ENCODE data around the gene CLDN5.
"Not testable (repeated sequence)": the region's sequence is repeated elsewhere in the genome, so short reads cannot be mapped to it uniquely, and the experiment has no call there.

The CLDN5 gene, protein sequence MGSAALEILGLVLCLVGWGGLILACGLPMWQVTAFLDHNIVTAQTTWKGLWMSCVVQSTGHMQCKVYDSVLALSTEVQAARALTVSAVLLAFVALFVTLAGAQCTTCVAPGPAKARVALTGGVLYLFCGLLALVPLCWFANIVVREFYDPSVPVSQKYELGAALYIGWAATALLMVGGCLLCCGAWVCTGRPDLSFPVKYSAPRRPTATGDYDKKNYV

DNA sequence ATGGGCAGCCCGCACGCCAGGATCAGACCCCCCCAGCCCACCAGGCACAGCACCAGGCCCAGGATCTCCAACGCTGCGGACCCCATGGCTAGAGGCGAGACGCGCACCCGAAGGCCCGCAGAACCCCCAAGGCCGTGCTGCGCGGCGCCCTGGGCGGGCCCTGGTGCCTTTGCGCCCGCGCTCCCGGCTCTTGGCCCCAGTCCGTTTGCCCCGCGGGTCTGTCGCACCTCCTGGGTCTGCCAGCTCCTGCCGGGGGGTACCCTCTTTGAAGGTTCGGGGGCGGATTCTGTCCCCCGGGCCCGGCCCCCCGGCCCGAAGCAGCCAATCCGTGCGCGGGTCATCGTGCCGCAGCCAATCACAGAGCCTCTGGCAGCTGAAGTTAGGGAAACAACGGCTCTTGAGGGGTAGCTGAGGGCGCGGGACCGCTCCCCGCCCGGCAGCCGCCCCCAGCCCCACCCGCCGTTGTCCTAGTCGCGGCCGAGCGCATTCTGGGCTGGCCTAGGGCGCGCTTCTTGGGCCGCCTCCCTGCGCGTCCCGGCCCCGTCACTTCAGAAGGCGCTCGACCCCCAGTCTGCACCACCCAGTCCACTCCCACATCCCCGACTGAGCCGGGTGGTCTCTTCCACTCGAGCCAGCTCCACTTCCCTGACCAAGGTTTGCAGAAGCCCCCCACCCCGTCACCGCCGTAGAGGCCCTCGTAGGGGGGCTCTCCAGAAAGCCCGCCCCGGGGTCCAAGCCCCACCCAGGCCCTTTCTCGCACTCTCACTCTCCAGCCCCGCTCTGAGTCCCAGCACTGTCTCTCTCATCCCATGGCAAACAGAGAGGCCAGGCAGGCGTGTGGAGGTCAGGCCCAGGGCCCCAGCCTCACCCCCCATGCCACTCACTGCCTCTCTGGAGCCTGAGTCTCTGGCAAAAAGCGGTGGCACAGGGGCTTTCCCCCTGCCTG is at the start of gene CLDN5:
CLDN5 (minus strand) TSS at position 241 of the 946 bp plus-strand sequence; CDS start at position 86, 155 bp downstream.
- peak; percentile 22 for DNase-seq

DNA sequence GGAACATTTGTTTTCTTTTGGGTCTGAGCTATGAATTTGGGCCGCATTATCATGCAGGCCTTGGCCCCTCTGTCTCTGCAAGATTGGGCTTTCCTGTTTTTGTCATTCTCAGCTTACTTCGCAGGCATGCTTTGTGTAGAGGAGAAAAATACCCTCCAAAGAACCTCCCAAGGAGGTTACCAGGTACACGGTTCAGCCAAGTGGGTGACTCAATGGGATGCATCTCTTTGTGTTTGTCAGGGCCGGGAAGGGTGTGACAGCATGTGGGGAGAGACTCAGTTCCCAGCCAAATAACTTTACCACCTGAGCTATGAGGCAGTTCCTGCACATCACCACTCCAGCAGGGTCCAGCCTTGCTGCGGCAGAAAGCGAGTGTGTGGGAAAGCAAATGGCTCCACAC is 47.8 kb upstream of the CLDN5 start:
- DNase-seq = no peak

DNA sequence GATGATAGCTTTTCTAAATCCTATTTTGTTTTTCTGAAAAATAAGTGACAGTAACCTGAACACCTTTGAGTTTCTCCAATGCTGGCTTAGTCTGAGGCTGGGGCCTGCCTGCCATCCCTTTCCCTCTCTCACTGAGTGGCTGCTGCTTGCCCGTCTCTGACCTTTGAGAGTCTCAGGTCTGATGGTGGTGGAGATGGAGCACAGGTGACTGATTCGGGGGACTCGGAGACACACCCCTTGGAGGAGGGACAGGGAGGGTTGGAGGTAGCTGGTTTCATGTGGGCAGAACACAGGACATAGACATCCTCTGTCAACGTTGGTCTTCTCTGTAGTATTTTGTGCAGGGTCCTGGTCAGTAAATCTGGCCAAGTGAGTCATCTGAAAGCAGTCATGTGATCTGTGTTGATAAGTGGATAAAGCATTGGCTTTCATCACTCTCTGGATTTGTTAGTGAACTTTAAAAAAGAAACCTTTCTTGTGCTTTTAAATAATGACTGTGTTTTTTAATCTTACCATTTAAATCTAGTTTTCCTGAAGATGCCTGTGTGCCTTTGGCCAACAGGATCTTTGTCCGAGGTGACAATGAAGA is 47.1 kb upstream of the CLDN5 start:
- DNase-seq = no peak

DNA sequence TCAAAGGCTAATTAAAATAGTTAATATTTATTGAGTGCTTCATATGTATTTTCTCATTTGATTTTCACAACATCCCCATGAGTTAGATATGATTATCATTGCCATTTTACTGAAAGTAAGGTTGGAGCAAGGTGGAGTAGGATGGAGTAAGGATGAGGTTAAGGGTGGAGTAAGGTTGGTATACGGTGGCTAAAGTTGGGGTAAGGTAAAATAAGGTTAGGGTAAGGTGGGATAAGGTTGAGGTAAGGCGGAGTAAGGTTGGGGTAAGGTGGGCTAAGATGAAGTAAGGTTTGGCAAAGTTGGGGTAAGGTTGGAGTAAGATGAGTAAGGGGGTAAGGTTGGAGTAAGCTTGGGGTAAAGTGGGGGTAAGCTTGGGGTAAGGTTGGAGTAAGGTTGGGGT is 45.8 kb upstream of the CLDN5 start:
- no peak for DNase-seq

DNA sequence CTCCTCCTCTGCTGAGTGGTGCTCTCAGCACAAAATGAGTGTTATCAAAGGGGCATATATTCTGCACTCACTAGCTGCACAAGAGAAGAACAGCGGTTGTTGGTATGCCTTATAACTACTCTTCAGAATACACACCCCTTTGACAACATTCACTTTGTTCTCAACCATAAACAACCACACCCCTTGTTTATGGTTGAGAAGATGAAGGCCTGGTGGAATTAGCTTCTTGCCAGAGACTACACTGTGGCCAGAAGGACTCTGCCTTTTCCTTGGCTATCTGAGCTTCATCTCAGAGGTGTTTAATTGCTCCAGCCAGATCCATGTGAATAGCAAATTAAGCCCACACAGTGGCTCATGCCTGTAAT is 45.0 kb upstream of the CLDN5 start:
- no peak for DNase-seq

DNA sequence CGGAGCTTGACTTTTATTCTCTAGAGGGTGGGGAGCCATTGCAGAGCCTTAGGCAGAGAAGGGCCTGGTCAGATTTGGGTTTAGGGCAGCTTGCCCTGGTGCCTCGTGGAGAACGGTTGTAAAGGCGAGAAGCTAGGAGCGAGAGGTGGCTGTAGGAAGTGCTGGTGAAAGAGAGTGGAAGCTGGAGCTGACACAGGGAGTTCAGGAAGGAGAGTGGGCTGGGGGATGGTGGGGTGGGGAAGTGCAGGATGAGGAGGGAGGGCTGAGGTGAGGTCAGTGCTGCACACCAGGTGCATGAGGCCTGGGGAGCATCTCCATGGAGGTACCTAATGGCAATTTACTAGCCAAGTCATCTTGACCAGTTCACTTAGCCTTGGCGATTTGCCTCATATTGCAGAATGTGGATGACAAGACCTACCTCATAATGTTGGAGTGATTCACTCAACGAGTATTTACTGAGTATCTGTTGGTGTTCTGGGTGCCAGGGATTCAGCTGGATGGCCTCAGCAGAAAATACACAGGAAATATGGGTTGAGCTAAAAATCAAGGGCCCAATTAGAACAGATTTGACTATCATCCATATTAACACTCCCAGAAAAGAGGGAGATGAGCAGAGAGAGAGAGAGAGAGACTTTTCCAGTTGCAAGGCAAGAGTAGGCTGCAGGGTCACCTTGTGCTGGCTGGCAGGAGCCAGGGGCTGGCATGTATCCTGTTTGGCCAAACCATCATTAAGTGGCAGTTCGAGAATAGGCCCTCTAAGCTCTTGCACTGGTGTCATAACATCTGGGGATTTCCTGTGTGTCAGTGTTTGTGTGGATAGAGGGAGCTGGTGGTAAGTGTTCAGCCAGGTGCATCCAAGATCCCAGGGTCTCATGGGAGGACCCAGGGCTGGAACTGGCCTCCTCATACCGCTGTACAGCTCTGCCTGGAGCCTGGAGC is 44.4 kb upstream of the CLDN5 start:
- peak; percentile 63 for DNase-seq

DNA sequence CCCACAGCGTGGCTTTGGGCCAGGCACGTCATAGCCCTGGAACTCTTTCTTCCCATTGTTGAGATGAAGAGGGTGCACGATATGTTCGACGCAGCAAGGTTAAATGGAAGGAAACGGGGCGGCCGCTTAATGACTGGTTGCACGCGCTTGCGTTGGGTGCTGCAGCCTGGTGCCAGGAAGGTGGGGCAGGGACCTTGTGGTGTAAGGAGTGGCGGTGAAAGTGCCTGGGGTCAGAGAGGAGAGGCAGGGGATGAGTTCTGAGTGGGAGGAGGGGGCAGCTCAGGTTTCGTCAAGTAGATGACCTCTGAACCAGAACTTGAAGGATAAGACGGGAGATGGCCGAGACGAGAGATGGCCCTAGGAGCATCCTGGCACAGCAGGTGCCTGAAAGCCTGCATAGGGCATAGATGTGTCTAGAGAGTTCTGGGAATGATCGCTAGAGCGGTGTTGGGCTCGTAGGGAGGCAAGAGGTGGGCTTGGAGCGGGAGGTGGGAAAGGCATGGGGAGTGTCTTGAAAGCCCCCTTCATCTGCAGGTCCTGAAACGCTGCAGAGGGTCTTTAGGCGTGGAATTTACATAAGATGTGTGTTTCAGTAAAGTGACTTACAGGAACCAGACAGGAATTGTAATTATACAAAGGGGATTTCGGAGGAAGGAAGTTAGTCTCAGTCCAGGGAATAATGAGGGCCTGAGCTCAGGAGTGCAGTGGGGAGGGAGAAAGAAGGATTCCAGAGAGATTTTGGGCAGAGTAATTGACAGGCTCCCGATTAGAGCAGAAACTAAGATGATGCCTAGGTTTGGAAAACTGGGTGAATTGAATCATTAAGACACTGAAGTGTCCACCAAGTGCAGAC is 43.2 kb upstream of the CLDN5 start:
- no peak for DNase-seq

DNA sequence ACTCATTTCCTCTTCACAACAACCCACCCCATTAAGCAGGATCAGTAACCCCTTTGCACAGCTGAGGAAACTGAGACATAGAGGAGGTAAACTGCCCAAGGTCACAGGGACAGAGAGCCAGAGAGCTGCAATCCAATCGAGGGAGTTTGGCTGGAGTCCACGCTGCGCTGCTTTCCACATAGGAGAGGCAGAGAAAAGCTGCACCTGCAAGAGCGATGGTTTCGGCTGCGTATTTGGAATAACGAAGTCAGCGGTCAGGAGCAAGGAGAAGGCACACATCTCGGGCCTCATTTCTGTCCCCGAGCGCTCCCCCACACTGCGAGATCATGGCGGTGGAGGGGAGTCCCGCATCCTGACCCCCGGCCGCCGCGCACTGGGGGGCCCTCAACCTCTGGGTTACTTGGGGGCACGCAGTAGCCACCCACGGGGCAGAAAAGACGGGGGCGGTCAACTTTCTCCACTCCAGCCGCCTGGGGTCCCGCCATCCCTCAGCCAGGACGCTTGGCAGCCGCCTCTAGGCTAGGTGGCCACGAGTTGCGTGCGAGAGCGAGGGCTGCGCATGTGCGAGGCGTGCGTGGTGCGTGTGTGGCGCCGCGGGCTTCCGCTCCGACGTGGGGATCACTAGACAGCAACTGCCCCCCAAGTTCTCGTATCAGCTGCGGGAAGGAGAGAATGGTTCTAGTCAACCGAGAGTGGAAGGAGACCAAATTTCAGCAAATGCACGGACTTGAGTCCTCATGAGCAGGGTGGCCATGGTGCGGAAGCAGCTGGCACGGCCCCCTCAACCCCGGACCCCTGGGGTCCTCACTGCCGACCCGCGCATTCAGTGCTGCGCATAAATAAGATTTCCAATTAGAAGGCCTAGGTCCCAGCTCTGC is 42.3 kb upstream of the CLDN5 start:
- DNase-seq = no peak

DNA sequence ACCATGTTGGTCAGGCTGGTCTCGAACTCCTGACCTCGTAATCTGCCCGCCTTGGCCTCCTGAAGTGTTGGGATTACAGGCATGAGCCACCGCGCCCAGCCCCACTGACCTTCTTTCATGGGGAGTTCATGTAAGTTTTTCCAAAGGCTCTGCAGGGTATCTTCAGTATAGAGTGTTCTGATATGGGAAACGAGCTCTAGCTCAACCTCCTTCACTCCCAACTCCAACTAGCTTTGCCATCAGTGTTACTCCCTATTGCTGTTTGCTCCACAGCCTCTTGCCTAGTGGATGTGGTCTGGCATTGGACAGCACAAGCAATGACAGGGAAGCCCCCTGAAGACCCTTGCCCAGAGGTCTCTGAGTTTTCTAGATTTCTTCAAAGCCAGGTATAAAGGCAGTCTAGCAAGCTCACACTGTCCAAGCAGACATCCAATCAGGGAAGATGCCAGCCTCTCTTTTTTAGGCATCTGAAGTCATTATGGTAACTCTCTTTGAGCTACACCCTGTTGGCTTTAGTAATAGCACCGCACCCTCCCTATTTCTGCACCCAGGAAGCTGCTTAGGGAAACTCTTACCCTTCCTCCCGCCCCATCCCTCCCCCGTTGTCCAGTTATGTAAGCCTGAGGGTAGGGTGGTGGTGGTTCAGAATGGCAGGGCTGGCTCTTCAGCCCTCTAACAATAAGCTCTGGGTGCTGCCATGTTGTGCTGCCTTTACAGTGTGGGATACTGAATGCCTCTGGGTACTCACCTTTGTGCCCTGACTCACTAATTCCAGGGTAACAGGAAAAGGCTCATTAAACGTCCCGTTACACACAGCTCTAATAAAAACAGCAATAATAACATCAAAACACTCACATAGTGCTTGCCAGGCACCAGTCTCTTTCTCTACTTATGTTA is 41.4 kb upstream of the CLDN5 start:
- DNase-seq = no peak

DNA sequence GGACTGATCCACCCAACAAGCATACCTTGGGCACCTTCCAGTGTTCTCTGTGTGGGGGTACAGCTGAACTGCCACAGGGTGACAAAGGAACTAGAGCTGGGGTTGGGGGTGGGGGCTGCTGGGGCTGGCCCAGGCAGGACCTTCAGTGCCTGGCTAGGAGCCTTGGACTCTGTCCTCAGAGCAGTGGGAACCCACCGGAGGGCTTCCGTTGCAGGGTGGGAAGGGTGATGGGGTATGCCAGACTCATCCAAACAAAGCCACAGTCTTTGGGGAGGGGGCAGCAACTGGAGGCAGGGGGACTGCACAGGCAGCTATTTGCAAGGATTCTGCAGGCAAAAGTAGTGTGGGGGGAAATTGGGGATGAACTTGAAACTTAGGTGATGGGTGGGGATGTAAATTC is 35.7 kb upstream of the CLDN5 start:
- DNase-seq = no peak

DNA sequence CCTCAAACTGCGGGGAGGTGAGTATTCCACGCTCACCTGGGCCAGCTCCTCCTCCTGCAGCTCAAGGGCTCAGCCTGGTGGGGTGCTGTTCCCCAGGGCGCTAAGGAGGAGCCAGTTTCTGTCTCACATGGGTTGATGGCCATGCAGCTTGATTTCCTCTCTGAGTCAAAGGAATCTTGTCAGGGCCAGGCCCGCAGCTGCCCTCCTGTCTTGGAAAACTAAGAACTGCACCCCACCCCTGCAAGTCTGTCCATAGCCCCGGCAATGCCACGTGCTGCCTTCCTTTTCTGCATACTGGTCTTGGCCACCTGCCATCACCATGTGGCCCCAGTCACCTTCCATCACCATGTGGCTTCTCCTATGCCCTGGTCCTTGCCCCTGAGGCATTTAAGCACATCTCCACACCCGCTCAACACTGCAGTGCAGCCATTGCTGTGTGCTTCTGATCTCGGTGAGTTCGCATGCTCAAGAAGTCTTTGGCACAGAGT is 35.2 kb upstream of the CLDN5 start:
- DNase-seq = no peak

DNA sequence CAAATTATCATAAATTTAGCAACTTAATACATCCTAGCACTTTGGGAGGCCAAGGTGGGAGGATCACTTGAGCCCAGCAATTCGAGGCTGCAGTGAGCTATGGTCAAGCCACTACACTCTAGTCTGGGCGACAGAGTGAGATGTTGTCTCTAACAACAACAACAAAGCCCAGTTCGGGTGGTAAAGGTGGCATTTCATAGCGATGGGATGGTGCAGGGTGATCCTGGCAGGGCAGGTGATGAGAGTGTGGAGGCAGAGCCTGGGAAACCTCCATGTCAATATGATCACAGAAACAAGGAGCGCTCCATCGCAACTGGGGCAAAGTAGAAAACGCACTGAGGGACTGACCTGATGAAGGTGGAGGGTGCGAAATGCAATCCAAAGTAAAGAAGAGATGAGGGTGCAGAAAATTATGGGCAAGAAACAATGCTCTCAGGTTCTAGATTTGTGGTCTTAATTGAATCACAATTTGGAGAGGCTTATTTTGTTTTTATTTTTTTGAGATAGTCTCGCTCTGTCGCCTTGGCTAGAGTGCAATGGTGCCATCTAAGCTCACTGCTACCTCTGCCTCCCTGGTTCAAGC is 32.8 kb upstream of the CLDN5 start:
- DNase-seq = no peak

DNA sequence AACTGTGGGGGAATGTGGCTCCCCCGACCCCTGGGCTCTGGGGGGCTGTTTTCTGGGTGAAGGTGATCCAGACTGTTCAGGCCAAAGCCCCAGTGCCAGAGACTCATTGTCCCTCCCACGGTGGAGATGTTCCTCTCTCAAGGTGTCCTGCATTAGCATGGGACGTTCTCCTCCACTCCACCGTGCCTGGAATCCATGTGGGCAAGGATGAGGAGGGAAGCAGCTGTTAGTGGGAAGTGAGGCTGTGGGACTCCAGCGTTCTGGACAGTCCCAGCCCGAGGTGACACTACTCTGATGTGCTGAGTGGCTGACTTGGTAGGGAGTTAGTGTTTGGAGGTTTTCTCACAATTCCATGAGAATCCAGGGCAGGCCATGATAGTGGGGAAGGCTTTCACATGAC is 31.4 kb upstream of the CLDN5 start:
- DNase-seq = no peak

DNA sequence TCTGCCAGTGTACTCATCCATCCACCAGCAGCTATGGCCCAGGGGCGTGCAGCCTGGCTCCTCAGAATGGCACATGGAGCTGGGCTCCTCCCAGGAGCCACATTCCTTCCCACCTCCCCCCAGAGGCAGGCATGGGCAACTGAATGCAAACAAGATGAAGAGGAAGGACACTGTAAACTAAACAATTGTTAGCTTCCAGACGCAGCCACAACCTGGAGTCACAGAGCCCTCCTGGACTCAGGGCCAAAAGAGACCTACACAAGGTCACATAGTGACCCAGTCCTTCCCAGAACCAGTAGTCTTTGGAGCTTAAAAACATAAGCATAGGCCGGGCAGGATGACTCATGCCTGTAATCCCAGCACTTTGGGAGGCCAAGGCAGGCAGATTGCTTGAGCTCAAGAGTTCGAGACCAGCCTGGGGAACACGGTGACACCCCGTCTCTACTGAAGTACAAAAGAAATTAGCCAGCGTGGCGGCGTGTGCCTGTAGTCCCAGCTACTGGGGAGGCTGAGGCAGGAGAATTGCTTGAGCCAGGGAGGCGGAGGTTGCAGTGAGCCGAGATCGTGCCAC is 30.7 kb upstream of the CLDN5 start:
- peak; percentile 2 for DNase-seq

DNA sequence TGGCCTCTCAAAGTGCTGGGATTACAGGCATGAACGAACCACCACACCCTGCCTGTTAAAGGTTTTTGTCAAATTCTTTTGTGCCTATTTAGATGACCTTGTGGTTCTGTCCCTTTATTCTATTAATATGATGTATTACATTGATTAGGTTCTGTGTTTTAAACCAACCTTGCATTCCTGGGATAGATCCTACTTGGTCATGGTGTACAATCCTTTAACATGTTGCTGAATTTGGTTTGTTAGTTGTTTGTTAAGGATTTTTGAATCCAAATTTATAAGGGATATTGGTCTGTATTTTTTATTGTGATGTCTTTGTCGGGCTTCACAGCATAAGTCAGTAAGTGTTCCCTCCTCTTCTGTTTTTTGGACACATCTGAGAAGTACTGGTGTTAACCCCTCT is 29.0 kb upstream of the CLDN5 start:
- DNase-seq = no peak

DNA sequence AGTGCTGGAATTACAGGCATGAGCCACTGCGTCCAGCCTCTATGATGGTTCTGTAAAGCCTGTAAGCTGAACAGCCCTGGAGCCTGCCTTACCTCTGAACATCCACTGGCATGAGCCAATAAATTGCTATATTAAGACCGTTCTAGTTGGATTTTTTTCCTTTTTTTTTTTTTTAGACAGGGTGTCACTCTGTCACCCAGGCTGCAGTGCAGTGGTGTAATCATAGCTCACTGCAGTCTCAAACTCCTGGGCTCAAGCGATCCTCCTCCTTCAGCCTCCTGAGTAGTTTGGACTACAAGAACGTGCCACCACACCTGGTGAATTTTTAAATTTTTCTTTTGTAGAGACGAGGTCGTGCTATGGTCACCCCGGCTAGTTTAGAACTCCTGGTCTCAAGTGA is 26.2 kb upstream of the CLDN5 start:
- DNase-seq = no peak

DNA sequence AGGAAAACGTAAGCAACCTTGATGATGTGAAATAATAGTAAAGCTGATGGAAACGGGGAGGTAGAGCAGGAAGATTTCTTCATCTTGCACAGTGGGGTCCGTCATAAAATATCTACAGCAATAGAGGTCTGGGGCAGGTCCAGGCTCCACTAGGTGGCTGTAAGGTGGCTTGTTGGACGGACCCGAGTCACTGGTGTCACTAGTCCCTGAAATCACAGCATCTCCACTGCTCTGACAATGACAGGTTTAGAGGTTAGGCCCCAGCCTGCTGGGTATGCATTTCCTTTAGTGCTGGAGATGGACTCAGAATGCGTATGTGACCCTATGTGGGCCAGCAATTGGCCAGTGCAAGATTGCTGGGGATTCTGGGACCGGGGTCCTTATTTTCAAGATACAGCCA is 25.2 kb upstream of the CLDN5 start:
- DNase-seq = no peak

DNA sequence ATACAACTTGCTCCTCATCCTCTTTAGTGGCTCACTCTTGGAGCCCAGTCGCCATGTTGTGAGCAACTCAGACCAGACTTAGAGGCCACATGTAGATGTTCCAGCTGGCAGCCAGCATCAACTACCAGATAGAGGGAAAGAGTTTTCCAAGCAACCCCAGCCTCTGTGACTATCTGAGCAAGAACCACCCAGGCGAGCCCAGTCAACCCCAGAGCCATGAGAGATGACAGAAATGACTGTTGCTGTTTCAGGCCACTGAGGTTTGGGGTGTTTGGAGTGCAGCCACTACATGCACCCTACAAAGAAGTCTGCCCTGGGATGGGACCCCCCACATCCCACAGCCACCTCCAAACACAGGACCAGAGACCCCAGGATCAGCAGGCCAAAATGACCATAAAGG is 24.8 kb upstream of the CLDN5 start:
- no peak for DNase-seq

DNA sequence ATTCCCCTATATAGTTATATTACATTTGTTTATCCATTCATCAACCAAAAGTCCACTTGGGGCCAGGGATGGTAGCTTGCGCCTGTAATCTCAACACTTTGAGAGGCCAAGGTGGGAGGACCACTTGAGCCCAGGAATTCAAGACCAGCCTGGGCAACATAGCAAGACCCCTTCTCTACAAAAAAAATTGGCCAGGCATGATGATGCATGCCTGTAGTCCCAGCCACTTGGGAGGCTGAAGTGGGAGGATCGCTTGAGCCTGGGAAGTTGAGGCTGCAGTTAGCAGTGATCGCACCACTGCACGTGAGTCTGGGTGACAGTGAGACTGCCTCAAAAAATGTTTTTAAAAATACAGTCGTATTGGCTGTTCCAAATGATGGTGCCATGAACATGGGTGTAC is 24.2 kb upstream of the CLDN5 start:
- DNase-seq = not testable (repeated sequence)
